Neural progenitor cell (in vitro differentiated cells): ENCODE measurements around the gene TRPM1. TPM values are rescaled to one million over a fixed set of nuclear protein-coding genes. Genes with fewer than 3 reads are reported as not detected.

Experiments
- DNase-seq: peaks from one replicate; pipeline ENCODE4 v3.0.0-alpha.2; 2016; ENCODE audit warnings: low spot score
- H2AFZ ChIP-seq: fragments of 200-600 bp; sonication (generic); replicated peaks from 2 replicates; pipeline ENCODE4 v1.6.1; 2016; ENCODE audit warnings: antibody characterized with exemption
- H3F3A ChIP-seq: fragments of 200-600 bp; sonication (generic); 2 replicates; pipeline ENCODE4 v1.6.1; 2016; ENCODE audit warnings: antibody characterized with exemption, low read depth
- H3K27ac ChIP-seq: fragments of 200-600 bp; sonication (generic); 2 replicates; pipeline ENCODE4 v1.5.1; 2016; ENCODE audit warnings: mild to moderate bottlenecking
- H3K27me3 ChIP-seq: fragments of 200-600 bp; sonication (generic); 2 replicates; pipeline ENCODE4 v1.6.1; 2016; ENCODE audit warnings: mild to moderate bottlenecking, moderate library complexity
- H3K36me3 ChIP-seq: fragments of 200-600 bp; sonication (generic); 2 replicates; pipeline ENCODE4 v1.5.1; 2016
- H3K4me1 ChIP-seq: fragments of 200-600 bp; sonication (generic); 2 replicates; pipeline ENCODE4 v1.6.1; 2016; ENCODE audit warnings: mixed run types
- H3K4me2 ChIP-seq: fragments of 200-600 bp; sonication (generic); 2 replicates; pipeline ENCODE4 v1.6.1; 2016
- H3K4me3 ChIP-seq: fragments of 200-600 bp; sonication (generic); 2 replicates; pipeline ENCODE4 v1.5.1; 2016
- H3K79me2 ChIP-seq: fragments of 200-600 bp; sonication (generic); 2 replicates; pipeline ENCODE4 v1.6.1; 2016; ENCODE audit warnings: low read depth
- H3K9ac ChIP-seq: fragments of 200-600 bp; sonication (generic); 2 replicates; pipeline ENCODE4 v1.6.1; 2016
- H3K9me3 ChIP-seq: fragments of 200-600 bp; sonication (generic); 2 replicates; pipeline ENCODE4 v1.5.1; 2016; ENCODE audit warnings: low read depth
- H4K20me1 ChIP-seq: fragments of 200-600 bp; sonication (generic); 2 replicates; pipeline ENCODE4 v1.6.1; 2016; ENCODE audit warnings: low read depth
- H3K27ac Mint-ChIP-seq: 3 replicates; pipeline ENCODE4 v1.8.0; 2021; ENCODE audit warnings: mixed read lengths
- H3K27me3 Mint-ChIP-seq: 2 replicates; pipeline ENCODE4 v1.8.0; 2022; ENCODE audit warnings: low read depth, mild to moderate bottlenecking, inconsistent platforms, moderate library complexity, mixed read lengths; ENCODE audit not compliant: insufficient read depth
- H3K36me3 Mint-ChIP-seq: 3 replicates; pipeline ENCODE4 v1.8.0; 2021; ENCODE audit warnings: mixed read lengths
- H3K4me1 Mint-ChIP-seq: 3 replicates; pipeline ENCODE4 v1.8.0; 2021; ENCODE audit warnings: mixed read lengths
- H3K4me3 Mint-ChIP-seq: 3 replicates; pipeline ENCODE4 v1.8.0; 2021; ENCODE audit warnings: mild to moderate bottlenecking, moderate library complexity, mixed read lengths
- H3K9me3 Mint-ChIP-seq: 3 replicates; pipeline ENCODE4 v1.8.0; 2020; ENCODE audit warnings: mixed read lengths
- CTCF ChIP-seq: fragments of 200-600 bp; sonication (generic); IDR thresholded peaks from 2 replicates; pipeline ENCODE4 v1.5.1; 2017; ENCODE audit warnings: antibody characterized with exemption, mild to moderate bottlenecking
- EZH2 ChIP-seq: fragments of 200-600 bp; sonication (generic); IDR thresholded peaks from 2 replicates; pipeline ENCODE4 v1.6.1; 2017; ENCODE audit warnings: antibody characterized with exemption, mild to moderate bottlenecking, moderate library complexity
- EZH2phosphoT487 ChIP-seq: fragments of 200-600 bp; sonication (generic); IDR thresholded peaks from 2 replicates; pipeline ENCODE4 v1.6.1; 2017; ENCODE audit warnings: antibody characterized with exemption
- total RNA-seq: library from RNA; depleted of rRNA; stranded (reverse); fragments of >200 nt; gene quantifications from 2 replicates; pipeline ENCODE4 v1.2.3, GENCODE V29; 2015; ENCODE audit warnings: low replicate concordance

Gene TRPM1
- total RNA-seq, 1 donor from 2014 or later: not detected

- Mint-ChIP-seq H3K27me3 (peaks cover under 1% of the 10 kb centered on the region), H3K4me1 (peaks cover 13% of the 10 kb centered on the region), H3K9me3 (peaks cover 4% of the 10 kb centered on the region), H3K4me3 (no peak overlapping the region), H3K36me3 (peaks cover 2% of the 10 kb centered on the region), H3K27ac (no peak overlapping the region)
- Histone ChIP-seq H3K9ac (no peak overlapping the region), H3K4me1 (peaks cover 4% of the 10 kb centered on the region), H3K9me3 (no peaks in the 10 kb centered on the region), H2AFZ (no peak overlapping the region), H3K36me3 (no peaks in the 10 kb centered on the region), H3K4me3 (no peak overlapping the region), H3K27me3 (peaks cover 25% of the 10 kb centered on the region), H3K4me2 (no peak overlapping the region), H4K20me1 (no peaks in the 10 kb centered on the region), H3K79me2 (no peaks in the 10 kb centered on the region), H3F3A (no peaks in the 10 kb centered on the region), H3K27ac (no peak overlapping the region)
- no peak for TF ChIP-seq EZH2phosphoT487
- TF ChIP-seq EZH2: no peak
- TF ChIP-seq CTCF: no peak
- no peak for DNase-seq
These were observed 18.1 kb downstream of the TRPM1 start for GRCh38 chr15:31083370-31083780.

GRCh38 chr15:31082771-31083369 is 18.7 kb downstream of the TRPM1 start:
- Histone ChIP-seq H3K4me3 (no peak overlapping the region), H3K9me3 (no peaks in the 10 kb centered on the region), H3K36me3 (no peaks in the 10 kb centered on the region), H3F3A (no peaks in the 10 kb centered on the region), H3K4me2 (no peak overlapping the region), H3K9ac (no peak overlapping the region), H3K27me3 (peaks cover 25% of the 10 kb centered on the region), H3K4me1 (peaks cover 4% of the 10 kb centered on the region), H3K79me2 (no peaks in the 10 kb centered on the region), H4K20me1 (no peaks in the 10 kb centered on the region), H3K27ac (no peak overlapping the region), H2AFZ (no peak overlapping the region)
- peaks cover 13% of the 10 kb centered on the region for H3K4me1 Mint-ChIP-seq
- H3K27me3 Mint-ChIP-seq: no peaks in the 10 kb centered on the region
- TF ChIP-seq CTCF (no peak), EZH2phosphoT487 (no peak), EZH2 (no peak)
- H3K36me3 Mint-ChIP-seq: peaks cover 2% of the 10 kb centered on the region
- no peak overlapping the region for H3K27ac Mint-ChIP-seq
- no peak for DNase-seq
- H3K4me3 Mint-ChIP-seq: no peak overlapping the region
- H3K9me3 Mint-ChIP-seq: peaks cover 4% of the 10 kb centered on the region

DNA sequence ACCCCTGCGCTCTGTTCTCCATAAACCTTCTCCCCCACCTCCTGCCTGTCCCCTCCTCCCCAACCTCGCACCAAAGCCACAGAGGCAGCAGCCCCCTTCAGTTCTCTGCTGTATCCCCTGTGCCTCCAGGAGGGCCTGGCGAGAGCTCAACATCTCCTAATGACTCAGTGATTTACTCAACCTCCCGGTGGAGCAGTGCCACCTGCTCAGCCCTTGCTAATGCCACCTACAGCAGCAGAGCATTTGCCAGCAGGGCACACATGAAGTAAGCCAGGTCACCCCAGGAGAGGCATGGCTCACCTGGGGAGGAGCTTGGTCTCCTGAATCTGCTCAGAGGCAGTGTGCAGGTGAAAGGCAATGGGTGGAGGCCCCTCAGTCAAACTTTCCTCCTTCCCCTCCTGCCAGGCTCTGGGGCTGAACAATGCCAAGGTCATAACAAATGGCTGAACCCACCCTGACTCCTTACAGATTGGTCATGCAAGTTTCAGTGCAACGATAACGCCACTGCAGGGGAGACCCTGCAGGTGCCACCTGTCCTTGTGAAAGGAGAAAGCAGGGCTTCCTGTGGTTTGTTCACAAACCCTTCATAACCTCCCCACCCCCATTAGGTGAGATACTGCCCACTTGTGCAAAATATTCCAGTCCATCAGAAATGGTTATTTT is 19.8 kb downstream of the TRPM1 start:
- no peaks in the 10 kb centered on the region for H3K9me3 Mint-ChIP-seq
- no peak for DNase-seq
- H3K9ac ChIP-seq: no peak overlapping the region
- H3K27me3 Mint-ChIP-seq: peaks cover under 1% of the 10 kb centered on the region
- H3K4me1 Mint-ChIP-seq: peaks cover 15% of the 10 kb centered on the region
- no peaks in the 10 kb centered on the region for H3F3A ChIP-seq
- H3K36me3 ChIP-seq: no peaks in the 10 kb centered on the region
- TF ChIP-seq EZH2phosphoT487 (no peak), EZH2 (no peak), CTCF (no peak)
- no peak overlapping the region for H2AFZ ChIP-seq
- no peak overlapping the region for H3K27ac Mint-ChIP-seq
- no peaks in the 10 kb centered on the region for H4K20me1 ChIP-seq
- no peak overlapping the region for H3K27ac ChIP-seq
- no peaks in the 10 kb centered on the region for H3K79me2 ChIP-seq
- peaks cover 8% of the 10 kb centered on the region for H3K4me1 ChIP-seq
- peaks cover 25% of the 10 kb centered on the region for H3K27me3 ChIP-seq
- no peaks in the 10 kb centered on the region for H3K9me3 ChIP-seq
- H3K36me3 Mint-ChIP-seq: peaks cover 2% of the 10 kb centered on the region
- no peak overlapping the region for H3K4me2 ChIP-seq
- H3K4me3 ChIP-seq: no peak overlapping the region
- H3K4me3 Mint-ChIP-seq: no peak overlapping the region
